ENCODE results near the gene MFSD2B. TPM values are rescaled to one million over a fixed set of nuclear protein-coding genes. Genes with fewer than 3 reads are reported as not detected.

MFSD2B gene
- total RNA-seq (under 1 TPM in 1 of 2 experiments, not detected in 1; 0.44 TPM), polyA plus RNA-seq (under 1 TPM in 1 of 3 donors, not detected in 2; 0.14 TPM), total RNA-seq (0 to 0.44 (median 0.20) reads per million in 6 experiments)

- peaks cover 0 to 12% (median 5%) of the 10 kb centered on the region in 4 donors for H3K4me1 Mint-ChIP-seq
- H3K9me3 Mint-ChIP-seq, result no peaks in the 10 kb centered on the region
- H3K27ac Mint-ChIP-seq, result no peak within 1 kb of the TSS
- POLR2A ChIA-PET, result interaction anchor here (0.6 kb wide), 1 partner anchor 29 kb away, joined by 7 read pairs; no protein-coding TSS in a partner anchor
- H3K27me3 Mint-ChIP-seq, result peaks cover 21 to 50% (median 39%) of the 10 kb centered on the region in 5 donors
- peak within 1 kb of the TSS in 4 of 10 donors; percentile 20 to 45 (median 32) for H3K4me3 Mint-ChIP-seq
- no peak for DNase-seq
- ATAC-seq, result peak; percentile 50 to 52
- H3K36me3 Mint-ChIP-seq, result peaks cover 0 to 9% (median 0%) of the 10 kb centered on the region in 3 donors
These were observed at the start of gene MFSD2B for GRCh38 chr2:24009680-24010476. MFSD2B (plus strand) TSS chr2:24010085; CDS start chr2:24010097, 12 bp downstream.

GRCh38 chr2:23967846-23968245 lies 42.0 kb upstream of the MFSD2B start:
- Mint-ChIP-seq H3K27ac (peak overlapping the region in 1 of 10 donors; percentile 36), H3K9me3 (no peaks in the 10 kb centered on the region), H3K4me3 (no peak overlapping the region), H3K4me1 (peaks cover 0 to 4% (median 1%) of the 10 kb centered on the region in 4 donors), H3K27me3 (no peaks in the 10 kb centered on the region), H3K36me3 (peaks cover 0 to 30% (median 4%) of the 10 kb centered on the region in 3 donors)
- DNase-seq (no peak), ATAC-seq (no peak)
- POLR2A ChIA-PET, result no interaction called here

GRCh38 chr2:23976883-23977282 lies 33.0 kb upstream of the MFSD2B start:
- Mint-ChIP-seq H3K4me1 (no peaks in the 10 kb centered on the region), H3K9me3 (no peaks in the 10 kb centered on the region), H3K4me3 (no peak overlapping the region), H3K27me3 (no peaks in the 10 kb centered on the region), H3K36me3 (peaks cover 0 to 59% (median 13%) of the 10 kb centered on the region in 3 donors), H3K27ac (no peak overlapping the region)
- ATAC-seq (no peak), DNase-seq (no peak)
- POLR2A ChIA-PET, result no interaction called here

GRCh38 chr2:23988371-23988770 lies 21.5 kb upstream of the MFSD2B start:
- Mint-ChIP-seq H3K9me3 (no peaks in the 10 kb centered on the region), H3K4me3 (no peak overlapping the region)
- DNase-seq, result peak in 3 of 10 donors; percentile 14 to 25 (median 20)

GRCh38 chr2:23992931-23993330 lies 17.0 kb upstream of the MFSD2B start:
- POLR2A ChIA-PET, result no interaction called here
- Mint-ChIP-seq H3K27ac (no peak overlapping the region), H3K27me3 (no peaks in the 10 kb centered on the region), H3K4me1 (peaks cover 0 to 2% (median 0%) of the 10 kb centered on the region in 4 donors), H3K36me3 (peaks cover 0 to 11% (median 0%) of the 10 kb centered on the region in 3 donors), H3K4me3 (no peak overlapping the region), H3K9me3 (no peaks in the 10 kb centered on the region)
- ATAC-seq (no peak), DNase-seq (no peak)

More at GRCh38 chr2:23988371-23988770, 21.5 kb upstream of the MFSD2B start:
- H3K27ac Mint-ChIP-seq, result peak overlapping the region in 1 of 10 donors; percentile 9
- POLR2A ChIA-PET, result no interaction called here
- peaks cover 0 to 2% (median 0%) of the 10 kb centered on the region in 4 donors for H3K4me1 Mint-ChIP-seq
- H3K36me3 Mint-ChIP-seq, result peaks cover 0 to 31% (median 0%) of the 10 kb centered on the region in 3 donors
- peak; percentile 48 to 77 for ATAC-seq
- H3K27me3 Mint-ChIP-seq, result no peaks in the 10 kb centered on the region

- POLR2A ChIA-PET, result no interaction called here
- Mint-ChIP-seq H3K4me1 (peaks cover 0 to 2% (median 0%) of the 10 kb centered on the region in 4 donors), H3K27ac (peak overlapping the region in 1 of 10 donors; percentile 6), H3K4me3 (no peak overlapping the region), H3K27me3 (no peaks in the 10 kb centered on the region), H3K36me3 (peaks cover 0 to 17% (median 4%) of the 10 kb centered on the region in 3 donors), H3K9me3 (no peaks in the 10 kb centered on the region)
- ATAC-seq (no peak), DNase-seq (no peak)
These were observed 16.1 kb upstream of the MFSD2B start for GRCh38 chr2:23993736-23994269.

- POLR2A ChIA-PET, result no interaction called here
- Mint-ChIP-seq H3K9me3 (no peaks in the 10 kb centered on the region), H3K36me3 (peaks cover 0 to 19% (median 6%) of the 10 kb centered on the region in 3 donors), H3K4me3 (no peak overlapping the region), H3K27ac (no peak overlapping the region), H3K4me1 (peaks cover 0 to 2% (median 0%) of the 10 kb centered on the region in 4 donors), H3K27me3 (no peaks in the 10 kb centered on the region)
- DNase-seq (no peak), ATAC-seq (no peak)
These were observed 15.3 kb upstream of the MFSD2B start for GRCh38 chr2:23994567-23994966.

- ATAC-seq, result no peak
- no peak overlapping the region for H3K27ac Mint-ChIP-seq
- H3K27me3 Mint-ChIP-seq, result peaks cover 17 to 33% (median 31%) of the 10 kb centered on the region in 5 donors
- H3K9me3 Mint-ChIP-seq, result no peaks in the 10 kb centered on the region
- H3K4me3 Mint-ChIP-seq, result no peak overlapping the region
- DNase-seq, result no peak
- peaks cover 0 to under 1% (median 0%) of the 10 kb centered on the region in 3 donors for H3K36me3 Mint-ChIP-seq
- POLR2A ChIA-PET, result no interaction called here
- H3K4me1 Mint-ChIP-seq, result peaks cover 0 to 12% (median 5%) of the 10 kb centered on the region in 4 donors
These were observed 2.2 kb upstream of the MFSD2B start for GRCh38 chr2:24007693-24008092.

GRCh38 chr2:24008672-24009366 lies 1.1 kb upstream of the MFSD2B start:
- Mint-ChIP-seq H3K27me3 (peaks cover 18 to 43% (median 39%) of the 10 kb centered on the region in 5 donors), H3K4me3 (peak overlapping the region in 5 of 10 donors; percentile 20 to 56 (median 45)), H3K36me3 (peaks cover 0 to 7% (median 0%) of the 10 kb centered on the region in 3 donors), H3K27ac (no peak overlapping the region), H3K9me3 (no peaks in the 10 kb centered on the region), H3K4me1 (peaks cover 0 to 12% (median 5%) of the 10 kb centered on the region in 4 donors)
- ATAC-seq, result no peak
- DNase-seq, result no peak
- POLR2A ChIA-PET, result interaction anchor here (0.6 kb wide), 1 partner anchor 138 kb away, joined by 6 read pairs; no protein-coding TSS in a partner anchor

GRCh38 chr2:24009367-24009679 lies 562 bp upstream of the MFSD2B start:
- peaks cover 0 to 7% (median 0%) of the 10 kb centered on the region in 3 donors for H3K36me3 Mint-ChIP-seq
- ATAC-seq, result no peak
- peaks cover 0 to 12% (median 5%) of the 10 kb centered on the region in 4 donors for H3K4me1 Mint-ChIP-seq
- DNase-seq, result no peak
- no peak overlapping the region for H3K27ac Mint-ChIP-seq
- H3K4me3 Mint-ChIP-seq, result peak overlapping the region in 3 of 10 donors; percentile 20 to 45 (median 27)
- H3K27me3 Mint-ChIP-seq, result peaks cover 19 to 46% (median 39%) of the 10 kb centered on the region in 5 donors
- POLR2A ChIA-PET, result no interaction called here
- no peaks in the 10 kb centered on the region for H3K9me3 Mint-ChIP-seq

- peaks cover 0 to 12% (median 5%) of the 10 kb centered on the region in 4 donors for H3K4me1 Mint-ChIP-seq
- DNase-seq (no peak), ATAC-seq (no peak)
- H3K4me3 Mint-ChIP-seq, result peak overlapping the region in 1 of 10 donors; percentile 34
- peaks cover 21 to 50% (median 39%) of the 10 kb centered on the region in 5 donors for H3K27me3 Mint-ChIP-seq
- H3K36me3 Mint-ChIP-seq, result peaks cover 0 to 9% (median 0%) of the 10 kb centered on the region in 3 donors
- H3K27ac Mint-ChIP-seq, result no peak overlapping the region
- no peaks in the 10 kb centered on the region for H3K9me3 Mint-ChIP-seq
- POLR2A ChIA-PET, result interaction anchor here (0.6 kb wide), 1 partner anchor 29 kb away, joined by 7 read pairs; no protein-coding TSS in a partner anchor
These were observed 778 bp downstream of the MFSD2B start for GRCh38 chr2:24010477-24011249.

Measured in naive thymus-derived CD8-positive, alpha-beta T cell (primary cell).